ENCODE results near the gene MAMDC2.

Gene MAMDC2

DNA sequence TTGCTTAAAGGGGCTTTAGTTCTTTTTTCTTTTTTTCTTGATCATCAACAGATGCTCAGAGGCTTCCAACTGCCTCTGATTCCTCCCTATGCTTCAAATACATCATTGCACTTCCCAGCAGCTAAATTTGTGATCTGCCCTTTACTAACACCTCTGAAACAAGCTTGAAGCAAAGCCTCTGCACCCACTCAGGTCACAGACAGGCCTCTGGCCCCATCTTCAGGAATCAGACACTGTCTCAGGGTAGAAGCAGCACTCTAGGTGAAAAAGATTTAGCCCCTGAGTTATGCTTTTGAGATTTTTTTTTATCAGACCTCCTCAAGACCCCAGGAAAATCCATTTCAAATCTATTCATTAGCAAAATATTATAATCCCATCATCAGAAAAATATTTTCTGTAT lies 91.5 kb downstream of the MAMDC2 start:
- no peak for DNase-seq (ENCODE audit: low read depth)

DNA sequence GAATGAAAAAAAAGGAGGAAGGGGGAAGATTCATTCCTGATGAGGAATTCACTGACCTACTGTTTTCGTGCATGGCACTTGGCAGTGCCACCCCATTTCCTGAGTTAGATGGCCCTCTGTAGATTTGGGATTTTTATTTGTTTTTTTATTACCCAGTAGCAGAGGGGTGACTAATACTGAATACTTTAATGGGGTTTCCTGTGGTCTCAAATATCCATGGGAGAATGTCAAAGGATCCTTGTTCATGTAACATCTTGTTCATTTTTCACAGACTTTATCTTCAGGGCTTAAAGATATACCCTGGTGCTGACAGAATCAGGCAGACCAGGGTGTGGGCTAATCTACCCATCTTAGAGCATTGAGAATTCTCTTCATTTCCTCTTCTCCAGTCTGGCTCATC lies 93.0 kb downstream of the MAMDC2 start:
- no peak for DNase-seq (ENCODE audit: low read depth)

DNA sequence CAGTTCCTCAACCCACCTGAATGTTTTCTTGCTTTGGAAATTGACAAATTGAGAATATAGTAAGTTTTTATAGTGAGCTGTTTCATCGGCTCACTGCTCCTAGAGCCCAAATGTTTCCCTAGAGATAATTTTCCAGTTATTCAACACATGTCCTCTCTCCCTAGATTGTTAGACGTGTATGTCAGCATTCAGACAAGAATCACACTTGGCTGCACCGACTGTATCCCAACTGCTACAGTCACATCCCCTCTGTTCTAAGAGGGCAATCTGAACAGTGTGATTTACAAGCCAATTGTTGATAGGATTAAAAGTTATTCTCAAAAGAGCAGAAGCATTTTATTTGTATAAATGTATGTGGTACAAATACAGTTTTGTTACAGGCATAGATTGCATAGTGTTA lies 93.9 kb downstream of the MAMDC2 start:
- no peak for DNase-seq (ENCODE audit: low read depth)

DNA sequence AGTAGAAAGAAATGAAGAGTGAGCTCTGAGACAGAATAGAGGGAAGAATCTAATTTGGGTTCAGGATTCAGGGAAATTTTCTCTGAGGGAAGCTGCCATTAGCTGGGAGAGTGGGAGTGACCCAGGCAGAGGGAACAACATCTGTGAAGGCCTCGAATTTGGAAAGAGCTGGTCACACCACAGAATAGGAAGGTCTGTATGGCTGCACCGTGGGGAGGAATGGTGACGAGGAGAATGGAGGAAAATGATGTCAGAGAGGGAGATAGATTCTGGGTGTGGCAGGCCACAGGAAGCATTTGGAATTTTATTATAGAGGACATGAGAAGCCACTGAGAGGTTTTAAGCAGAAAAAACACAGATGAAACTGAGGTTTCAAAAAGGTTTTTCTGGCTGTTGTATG lies 98.5 kb downstream of the MAMDC2 start:
- DNase-seq (ENCODE audit: low read depth), result no peak

DNA sequence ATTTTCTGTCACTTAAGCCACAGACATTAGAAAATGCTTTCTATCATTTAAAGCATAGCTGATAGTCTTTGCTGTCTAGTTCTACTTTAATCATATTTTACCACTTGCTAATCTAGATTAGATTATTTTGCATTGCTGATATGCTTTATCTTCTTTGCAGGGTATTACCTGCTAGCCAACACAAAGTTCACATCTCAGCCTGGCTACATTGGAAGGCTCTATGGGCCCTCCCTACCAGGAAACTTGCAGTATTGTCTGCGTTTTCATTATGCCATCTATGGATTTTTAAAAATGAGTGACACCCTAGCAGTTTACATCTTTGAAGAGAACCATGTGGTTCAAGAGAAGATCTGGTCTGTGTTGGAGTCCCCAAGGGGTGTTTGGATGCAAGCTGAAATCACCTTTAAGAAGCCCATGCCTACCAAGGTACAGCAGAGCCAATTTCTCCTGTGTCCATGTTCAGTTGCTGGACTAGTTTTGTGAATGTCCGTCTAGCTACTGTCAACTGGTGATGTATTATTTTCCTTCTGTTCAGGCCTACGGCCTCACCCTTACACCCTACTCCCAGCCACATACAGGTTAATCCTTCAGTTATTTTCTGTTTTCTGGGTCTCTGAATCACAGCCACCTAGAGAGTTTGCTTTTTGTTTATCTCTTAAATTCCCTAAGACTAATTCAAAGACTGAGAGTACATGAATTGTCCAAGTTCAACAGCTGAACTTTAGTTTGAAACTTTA lies 99.9 kb downstream of the MAMDC2 start:
- no peak for DNase-seq (ENCODE audit: low read depth)

DNA sequence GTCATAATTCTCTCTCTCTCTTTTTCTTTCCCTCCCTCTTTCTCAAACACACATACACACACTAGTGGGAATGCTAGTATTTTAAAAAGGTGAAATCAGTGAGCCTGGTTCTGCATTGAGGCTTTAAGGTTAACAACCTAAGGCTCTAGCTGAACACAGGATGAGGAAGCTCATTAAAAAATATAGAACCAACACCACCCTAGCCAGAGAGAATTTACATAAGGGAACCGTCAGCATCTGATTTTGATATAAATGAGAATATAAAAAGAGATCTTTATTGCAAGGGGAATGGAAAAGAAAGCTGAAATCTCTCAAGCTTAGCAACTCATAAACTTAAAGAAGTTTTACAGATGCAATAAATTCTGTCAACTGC lies 100.5 kb downstream of the MAMDC2 start:
- DNase-seq (ENCODE audit: low read depth), result no peak

DNA sequence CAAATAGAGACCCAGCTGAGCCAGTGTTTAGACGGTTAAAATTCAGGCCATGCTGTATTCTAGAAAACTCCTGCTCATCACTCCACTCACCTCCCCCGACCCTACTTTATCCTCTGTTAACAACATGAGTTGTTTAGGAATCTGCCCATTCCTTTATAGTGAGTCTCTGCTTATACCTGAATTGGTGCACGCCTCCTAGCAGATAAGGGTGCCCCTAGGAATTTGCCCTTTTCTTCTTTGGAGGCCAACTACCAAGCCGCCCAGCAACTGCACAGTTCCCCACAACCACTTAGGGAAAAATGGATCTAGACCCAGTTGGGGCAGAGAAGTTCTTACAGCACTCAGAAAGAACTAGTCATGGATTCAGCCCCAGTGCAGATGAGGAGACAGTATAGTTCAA lies 102.3 kb downstream of the MAMDC2 start:
- DNase-seq (ENCODE audit: low read depth), result no peak

DNA sequence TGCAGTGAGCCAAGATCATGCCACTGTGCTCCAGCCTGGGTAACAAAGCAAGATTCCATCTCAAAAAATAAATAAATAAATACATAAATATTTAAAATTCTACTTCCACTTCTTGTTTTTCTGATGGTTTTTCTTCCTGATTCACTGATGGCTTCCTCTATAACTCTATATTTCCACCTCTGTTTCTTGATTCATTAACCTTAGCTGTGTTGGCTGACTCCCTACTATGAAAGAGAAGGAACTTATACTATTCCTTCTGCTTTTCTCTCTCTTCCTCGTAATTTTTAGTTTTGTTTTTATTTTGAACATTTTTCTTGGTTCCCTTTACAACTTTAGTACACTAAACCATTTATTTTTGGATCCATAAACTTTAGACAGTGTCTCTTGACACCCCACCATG lies 103.5 kb downstream of the MAMDC2 start:
- DNase-seq (ENCODE audit: low read depth), result no peak

DNA sequence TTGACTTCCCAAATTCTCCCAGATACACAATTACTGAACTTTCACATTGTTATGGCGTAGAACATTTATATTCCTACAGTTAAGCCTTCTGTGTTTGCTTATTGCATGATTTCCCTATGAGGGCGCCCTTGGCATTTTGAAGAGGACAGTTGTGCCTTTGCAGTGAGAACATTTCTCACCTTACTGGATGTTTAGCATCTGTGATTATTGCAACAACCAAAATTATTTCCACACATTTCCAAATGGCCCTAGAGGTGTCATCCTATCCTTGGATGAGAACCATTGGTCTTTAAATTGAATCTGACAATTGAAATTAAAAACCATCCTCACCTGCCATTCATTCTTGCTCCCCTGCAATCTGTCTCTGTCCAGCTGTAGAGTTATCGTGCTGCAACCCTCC lies 104.0 kb downstream of the MAMDC2 start:
- no peak for DNase-seq (ENCODE audit: low read depth)

DNA sequence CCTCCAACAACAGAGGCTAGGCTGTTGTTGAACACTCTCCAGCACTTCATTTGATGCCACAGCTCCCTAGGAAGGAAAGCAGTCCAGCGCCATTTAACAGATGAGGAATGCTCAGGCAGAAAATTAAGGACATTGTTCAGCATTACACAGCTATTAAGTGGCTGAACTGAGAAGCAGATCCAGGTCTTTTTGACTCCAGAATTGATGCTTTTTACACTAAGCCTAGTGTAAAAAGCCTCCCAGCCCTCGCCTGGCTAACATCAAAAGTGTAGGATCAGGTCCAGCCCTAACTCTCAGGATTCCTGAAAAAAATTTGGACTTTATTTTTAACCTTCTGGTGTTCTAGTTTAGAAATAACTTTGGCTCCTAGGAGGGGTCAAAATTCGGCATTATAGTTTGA lies 108.7 kb downstream of the MAMDC2 start:
- DNase-seq (ENCODE audit: low read depth), result no peak

DNA sequence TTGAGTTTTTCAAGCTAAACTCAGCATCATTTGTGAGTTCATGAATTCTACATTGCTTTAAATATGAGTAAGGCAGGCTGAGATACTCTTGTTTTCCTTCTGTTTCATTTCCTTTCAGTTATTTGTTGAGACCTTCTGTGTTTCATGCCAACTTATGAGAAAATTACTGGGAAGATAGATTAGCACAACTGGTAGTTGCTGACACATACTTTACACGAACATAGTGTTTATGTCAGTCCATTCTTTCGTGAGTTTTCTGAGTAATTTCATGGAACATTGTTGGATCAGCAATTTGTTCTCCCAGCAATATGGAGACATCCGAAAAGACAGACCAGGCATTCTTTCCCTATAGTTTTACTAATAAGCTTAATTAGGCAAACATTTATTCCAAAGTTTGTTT lies 113.1 kb downstream of the MAMDC2 start:
- no peak for DNase-seq (ENCODE audit: low read depth)

DNA sequence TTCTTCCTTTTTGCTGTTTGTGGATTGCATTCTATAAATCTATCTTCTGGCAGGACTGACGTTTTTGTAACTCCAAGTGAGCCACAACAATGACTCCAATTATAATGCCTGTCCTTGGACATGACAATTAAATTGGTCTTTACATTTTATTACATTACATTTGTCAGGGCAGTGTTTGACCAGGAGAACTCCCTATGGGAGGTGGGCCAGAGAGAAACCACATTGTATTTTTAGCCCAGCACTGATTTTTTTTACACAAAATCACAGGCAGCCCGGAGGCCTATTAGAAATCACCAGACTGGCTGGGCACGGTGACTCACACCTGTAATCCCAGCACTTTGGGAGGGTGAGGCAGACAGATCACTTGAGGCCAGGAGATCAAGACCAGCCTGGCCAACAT lies 116.0 kb downstream of the MAMDC2 start:
- DNase-seq (ENCODE audit: low read depth), result no peak

DNA sequence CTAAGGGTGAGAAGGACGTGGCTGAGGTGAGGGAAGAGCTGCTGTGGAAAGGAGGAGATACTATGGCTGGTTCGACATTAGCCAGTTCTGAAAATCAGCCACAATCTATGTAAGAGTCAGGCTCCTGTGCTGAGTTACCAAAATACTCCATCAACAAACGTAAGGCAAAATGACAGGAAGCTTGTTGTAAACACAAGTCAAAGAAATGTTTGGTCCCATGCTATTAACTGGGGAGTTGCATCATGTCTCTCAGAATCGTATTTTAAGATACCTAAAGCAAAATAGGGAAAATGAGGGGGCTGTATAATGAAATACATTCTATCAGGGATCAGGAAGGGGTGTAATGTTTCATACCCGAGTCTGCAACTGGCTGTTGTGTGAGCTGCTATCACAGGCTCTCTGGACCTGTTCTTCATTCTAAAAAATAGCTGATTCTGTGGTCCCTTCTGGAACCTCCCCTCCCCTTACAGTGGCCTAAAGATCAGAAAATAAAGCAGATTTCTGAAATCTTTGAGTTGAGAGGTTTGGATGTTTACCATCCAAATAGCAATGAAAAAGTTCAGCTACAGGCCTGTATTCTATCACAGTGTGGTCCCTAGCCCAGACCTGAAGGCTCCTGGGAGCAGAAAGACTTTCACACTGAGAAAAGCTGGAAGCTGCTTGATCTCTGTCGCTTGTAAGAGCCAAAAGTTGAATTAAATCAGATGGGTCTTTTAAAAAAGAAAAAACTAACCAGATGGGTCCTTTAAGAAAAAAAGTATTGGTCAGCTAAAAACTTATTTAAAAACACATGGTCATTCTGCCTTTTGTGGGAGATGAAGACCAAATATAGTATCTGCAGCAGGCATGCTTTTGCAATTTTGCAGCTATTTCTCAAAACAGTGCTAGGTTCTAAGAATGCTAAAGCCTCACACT lies 117.3 kb downstream of the MAMDC2 start:
- no peak for DNase-seq (ENCODE audit: low read depth)

DNA sequence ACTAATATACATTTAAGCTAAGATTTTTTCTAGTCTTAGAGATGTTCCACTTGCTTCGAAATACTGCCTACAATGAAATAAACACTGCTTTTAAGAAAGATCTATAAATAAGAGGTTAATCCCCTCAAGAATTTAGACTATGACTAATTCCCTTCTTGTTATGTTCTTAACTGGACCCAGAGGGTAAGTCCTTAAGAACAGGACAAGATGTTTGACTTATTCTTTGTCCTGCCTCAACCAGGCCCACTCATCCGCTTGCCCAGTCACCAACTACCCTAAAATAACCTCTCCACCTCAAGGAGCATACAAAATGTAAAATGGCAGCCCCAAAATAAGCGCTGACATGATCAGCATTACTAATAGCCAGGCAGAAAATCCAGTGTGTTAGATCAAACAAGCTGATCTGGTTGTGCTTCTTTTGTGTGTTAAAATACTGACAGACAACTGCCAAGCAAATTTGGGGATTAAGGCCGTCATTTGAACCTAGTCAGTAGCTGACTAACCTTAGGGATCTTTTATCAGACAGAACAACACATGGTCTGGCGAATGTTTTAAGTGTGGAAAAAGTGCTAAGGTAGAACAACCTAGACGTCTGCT lies 121.5 kb downstream of the MAMDC2 start:
- DNase-seq (ENCODE audit: low read depth), result no peak

DNA sequence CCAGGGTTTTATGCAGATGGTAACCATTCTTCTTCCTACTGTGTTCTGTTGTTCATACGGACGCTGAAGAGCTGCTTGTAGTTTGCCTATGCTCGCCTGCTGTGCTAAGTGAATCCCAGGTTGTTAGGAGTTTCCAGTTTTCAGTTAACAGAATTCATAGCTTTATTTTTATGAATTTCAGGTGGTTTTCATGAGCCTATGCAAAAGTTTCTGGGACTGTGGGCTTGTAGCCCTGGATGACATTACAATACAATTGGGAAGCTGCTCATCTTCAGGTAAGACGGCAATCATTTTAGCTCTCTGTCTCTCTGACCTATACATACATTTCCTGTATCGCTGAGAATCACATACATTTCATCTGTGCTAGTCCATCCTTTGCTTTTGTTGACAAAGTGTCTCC lies 124.9 kb downstream of the MAMDC2 start:
- no peak for DNase-seq (ENCODE audit: low read depth)

DNA sequence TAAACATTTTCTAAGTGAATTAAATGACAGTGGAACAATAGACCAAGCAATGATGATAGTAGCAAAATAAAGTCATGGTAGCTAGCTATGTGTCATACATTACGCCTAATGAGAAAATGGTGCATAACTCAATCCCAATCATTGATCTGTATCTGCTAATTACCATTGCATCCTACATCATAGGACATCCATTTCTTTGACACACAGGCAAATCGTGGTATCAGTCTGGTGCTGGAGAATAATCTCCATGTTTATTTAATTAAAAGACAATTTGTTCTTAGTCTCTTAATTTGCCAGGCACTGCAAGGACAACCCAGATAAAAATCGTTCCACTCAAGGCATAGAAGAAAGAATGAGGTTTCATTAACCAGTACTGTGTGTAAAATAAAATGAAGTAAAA lies 125.6 kb downstream of the MAMDC2 start:
- DNase-seq (ENCODE audit: low read depth), result no peak

DNA sequence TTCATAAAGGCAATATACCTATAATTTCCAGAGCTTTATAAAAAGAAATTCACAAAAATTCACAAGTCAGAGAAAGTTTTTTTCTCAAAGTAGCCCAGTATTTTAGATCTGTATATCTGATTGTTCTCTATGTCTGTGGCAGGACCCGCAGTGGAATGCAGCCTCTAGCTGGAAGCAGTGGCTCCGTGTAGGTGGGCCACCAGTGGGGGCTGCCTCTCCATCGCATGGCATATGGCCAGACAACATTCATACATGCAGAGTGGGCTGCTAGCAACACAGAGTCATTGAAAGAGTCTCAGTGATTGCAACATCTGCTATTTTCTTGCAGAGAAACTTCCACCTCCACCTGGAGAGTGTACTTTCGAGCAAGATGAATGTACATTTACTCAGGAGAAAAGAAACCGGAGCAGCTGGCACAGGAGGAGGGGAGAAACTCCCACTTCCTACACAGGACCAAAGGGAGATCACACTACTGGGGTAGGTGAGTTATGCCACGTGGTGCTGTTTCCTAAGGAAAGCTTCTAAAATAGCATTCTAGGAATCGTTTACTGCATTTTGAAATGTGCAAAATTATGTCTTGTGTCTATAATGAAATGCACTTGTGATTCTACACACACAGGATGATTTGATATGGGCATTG lies 126.6 kb downstream of the MAMDC2 start:
- DNase-seq (ENCODE audit: low read depth), result no peak

DNA sequence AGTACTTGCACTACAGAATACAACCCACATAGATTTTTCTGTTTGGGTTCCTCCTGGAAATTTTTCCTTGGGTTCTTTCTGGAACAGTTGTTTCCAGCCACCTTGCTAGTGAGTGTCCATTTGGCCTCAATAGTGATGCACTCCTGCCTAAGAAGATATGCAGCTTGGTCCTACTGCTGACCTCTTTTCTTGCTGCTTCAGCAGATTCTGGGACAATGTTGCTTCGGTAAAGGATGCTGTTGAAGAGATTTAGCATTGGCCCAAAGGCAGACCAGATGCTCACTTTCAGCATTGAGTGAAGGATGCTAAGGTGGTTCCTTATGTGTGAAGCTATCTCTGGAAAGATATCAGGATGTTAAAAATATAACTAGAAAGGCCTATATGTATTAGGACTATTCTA lies 128.9 kb downstream of the MAMDC2 start:
- no peak for DNase-seq (ENCODE audit: low read depth)

DNA sequence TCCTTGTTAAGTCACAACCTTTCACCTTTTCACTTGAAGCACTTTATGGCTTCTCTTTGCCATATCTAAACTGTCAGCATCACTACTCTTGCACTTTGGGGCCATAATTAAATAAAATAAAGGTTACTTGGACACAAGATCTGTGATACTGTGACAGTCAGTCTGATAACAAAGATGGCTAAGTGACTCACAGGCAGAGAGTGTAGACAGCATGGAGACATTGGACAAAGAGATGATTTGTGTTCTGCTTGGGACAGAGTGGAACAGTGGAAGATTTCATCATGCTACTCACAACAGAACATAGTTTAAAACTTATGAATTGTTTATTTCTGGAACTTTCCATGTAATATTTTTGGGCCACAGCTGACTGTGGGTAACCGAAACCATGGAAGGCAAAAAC lies 133.5 kb downstream of the MAMDC2 start:
- DNase-seq (ENCODE audit: low read depth), result no peak

DNA sequence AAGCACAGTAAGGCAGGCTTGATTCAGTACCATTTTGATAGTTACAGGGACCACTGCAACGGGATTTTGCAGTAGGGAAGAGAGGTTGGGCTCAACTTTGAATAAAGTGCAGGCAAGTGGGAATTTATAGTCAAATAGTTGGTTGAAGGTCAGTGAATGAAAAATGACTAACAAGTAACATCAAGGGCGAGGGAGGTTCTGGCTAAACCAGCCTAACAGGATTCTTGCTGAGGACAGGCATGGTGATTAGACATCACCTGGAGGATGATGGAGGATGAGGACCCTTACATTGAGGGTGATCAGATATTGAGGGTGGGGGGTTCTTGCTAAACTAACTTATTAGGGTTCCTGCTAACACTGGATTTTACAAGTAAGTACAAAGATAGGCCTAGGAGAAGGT lies 149.1 kb downstream of the MAMDC2 start:
- no peak for DNase-seq (ENCODE audit: low read depth)

DNA sequence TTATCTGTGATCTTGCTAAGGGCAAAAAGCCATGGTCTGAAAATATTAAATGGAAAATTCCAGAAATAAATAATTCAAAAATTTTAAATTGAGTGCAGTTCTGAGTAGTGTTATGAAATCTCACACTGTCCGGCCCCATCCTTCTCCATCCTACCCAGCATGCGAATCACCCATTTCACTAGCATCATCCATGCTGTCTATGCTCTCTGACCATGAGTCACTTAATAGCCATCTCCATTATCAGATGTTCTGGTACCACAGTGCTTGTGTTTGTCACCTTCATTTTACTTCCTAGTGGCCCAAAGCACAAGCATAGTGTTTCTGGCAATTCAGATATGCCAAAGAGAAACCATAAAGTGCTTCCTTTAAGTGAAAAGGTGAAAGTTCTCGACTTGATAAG lies 151.8 kb downstream of the MAMDC2 start:
- no peak for DNase-seq (ENCODE audit: low read depth)

DNA sequence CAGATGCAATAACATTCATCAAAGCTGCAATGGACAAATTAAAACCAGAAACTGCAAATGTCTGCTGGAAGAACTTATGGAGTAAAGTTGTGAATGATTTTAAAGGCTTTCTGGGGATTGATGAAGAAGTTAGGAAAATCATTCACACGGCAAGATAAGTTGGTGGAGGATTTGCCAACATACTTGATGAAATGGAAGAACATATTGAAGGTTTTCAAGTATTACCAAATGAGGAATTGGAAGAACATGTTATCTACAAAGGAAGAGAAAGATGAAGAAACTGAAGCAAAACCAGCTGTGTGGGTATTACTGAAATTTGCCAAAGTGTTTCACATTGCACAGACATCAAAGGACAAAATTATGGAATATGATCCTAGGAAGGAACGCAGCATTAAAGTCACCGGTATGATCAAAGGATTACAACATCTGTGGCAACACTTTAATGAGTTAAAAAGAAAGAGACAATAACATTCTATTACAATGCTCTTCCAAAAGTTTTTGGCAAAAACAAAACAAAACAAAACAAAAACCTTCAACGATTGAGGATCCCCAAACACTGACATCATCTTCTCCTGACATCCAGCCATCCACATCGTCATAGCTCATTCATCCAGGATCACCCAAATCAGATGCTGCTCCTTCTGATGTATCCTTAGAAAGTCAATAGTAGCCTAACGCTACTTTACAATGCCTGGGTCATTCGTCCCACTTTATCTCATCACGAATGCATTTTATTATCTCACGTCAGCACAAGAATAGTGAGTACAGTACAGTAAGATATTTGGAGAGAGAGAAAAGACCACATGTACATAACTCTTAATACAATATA lies 153.8 kb downstream of the MAMDC2 start:
- no peak for DNase-seq (ENCODE audit: low read depth)

Measured in fibroblast of gingiva (primary cell).